ENCODE measurements around the gene LASP1NB.
"Not testable (repeated sequence)": the region's sequence is repeated elsewhere in the genome, so short reads cannot be mapped to it uniquely, and the experiment has no call there.

Gene LASP1NB

GRCh38 chr17:38943607-38944006, 18.2 kb downstream of the LASP1NB start:
- Mint-ChIP-seq H3K4me3 (no peak overlapping the region), H3K27ac (no peak overlapping the region), H3K27me3 (no peaks in the 10 kb centered on the region), H3K9me3 (no peaks in the 10 kb centered on the region), H3K36me3 (ENCODE audit: low read depth) (no peaks in the 10 kb centered on the region), H3K4me1 (peaks cover 4% of the 10 kb centered on the region)
- ATAC-seq (ENCODE audit: low read depth) (no peak), DNase-seq (no peak)
- intact Hi-C loops (cut with micrococcal nuclease): no loop called here
- ChIA-PET CTCF (no interaction called here), POLR2A (interaction anchor here (1.6 kb wide), 1 partner anchor 24 kb away, joined by 4 read pairs; the partner anchor contains the start of gene FBXO47)
- no peak for TF ChIP-seq CTCF (IDR thresholded peaks at IDR 0.05)

GRCh38 chr17:38947189-38947588, 21.8 kb downstream of the LASP1NB start:
- Mint-ChIP-seq H3K4me3 (no peak overlapping the region), H3K36me3 (ENCODE audit: low read depth) (no peaks in the 10 kb centered on the region), H3K9me3 (no peaks in the 10 kb centered on the region), H3K27me3 (peaks cover 2% of the 10 kb centered on the region), H3K27ac (no peak overlapping the region), H3K4me1 (peaks cover 4% of the 10 kb centered on the region)
- no peak for TF ChIP-seq CTCF (IDR thresholded peaks at IDR 0.05)
- intact Hi-C loops (cut with micrococcal nuclease): no loop called here
- ChIA-PET POLR2A (interaction anchor here (0.7 kb wide), 1 partner anchor 84 kb away, joined by 4 read pairs; no protein-coding TSS in a partner anchor), CTCF (no interaction called here)
- no peak for ATAC-seq (ENCODE audit: low read depth)
- no peak for DNase-seq

GRCh38 chr17:38953800-38954199, 28.4 kb downstream of the LASP1NB start:
- H3K27me3 Mint-ChIP-seq; H3K4me1 Mint-ChIP-seq; H3K9me3 Mint-ChIP-seq; DNase-seq; ATAC-seq (ENCODE audit: low read depth); H3K36me3 Mint-ChIP-seq (ENCODE audit: low read depth); H3K4me3 Mint-ChIP-seq; H3K27ac Mint-ChIP-seq; CTCF ChIA-PET; intact Hi-C loops (cut with micrococcal nuclease); POLR2A ChIA-PET: not testable (repeated sequence)

- POLR2A ChIA-PET: no interaction called here
- no peak for DNase-seq
- no peak overlapping the region for H3K4me3 Mint-ChIP-seq
- no peak for ATAC-seq (ENCODE audit: low read depth)
- H3K36me3 Mint-ChIP-seq (ENCODE audit: low read depth): no peaks in the 10 kb centered on the region
- no peak for TF ChIP-seq CTCF (IDR thresholded peaks at IDR 0.05)
- CTCF ChIA-PET: no interaction called here
- H3K27me3 Mint-ChIP-seq: no peaks in the 10 kb centered on the region
- H3K9me3 Mint-ChIP-seq: no peaks in the 10 kb centered on the region
- no peak overlapping the region for H3K27ac Mint-ChIP-seq
- H3K4me1 Mint-ChIP-seq: no peaks in the 10 kb centered on the region
- intact Hi-C loops (cut with micrococcal nuclease): no loop called here
These were observed 32.9 kb downstream of the LASP1NB start for GRCh38 chr17:38958326-38958725.

GRCh38 chr17:38958756-38959155, 33.3 kb downstream of the LASP1NB start:
- Mint-ChIP-seq H3K27ac (no peak overlapping the region), H3K9me3 (no peaks in the 10 kb centered on the region), H3K4me1 (no peaks in the 10 kb centered on the region), H3K27me3 (no peaks in the 10 kb centered on the region), H3K36me3 (ENCODE audit: low read depth) (no peaks in the 10 kb centered on the region), H3K4me3 (no peak overlapping the region)
- no peak for TF ChIP-seq CTCF (IDR thresholded peaks at IDR 0.05)
- DNase-seq (no peak), ATAC-seq (ENCODE audit: low read depth) (no peak)
- intact Hi-C loops (cut with micrococcal nuclease): no loop called here
- POLR2A ChIA-PET: no interaction called here
- CTCF ChIA-PET: no interaction called here

GRCh38 chr17:38959508-38959907, 34.1 kb downstream of the LASP1NB start:
- POLR2A ChIA-PET: no interaction called here
- no peak overlapping the region for H3K27ac Mint-ChIP-seq
- no peak for DNase-seq
- TF ChIP-seq CTCF (IDR thresholded peaks at IDR 0.05): no peak
- no peak for ATAC-seq (ENCODE audit: low read depth)
- H3K27me3 Mint-ChIP-seq: no peaks in the 10 kb centered on the region
- intact Hi-C loops (cut with micrococcal nuclease): no loop called here
- no peaks in the 10 kb centered on the region for H3K9me3 Mint-ChIP-seq
- H3K4me3 Mint-ChIP-seq: no peak overlapping the region
- H3K36me3 Mint-ChIP-seq (ENCODE audit: low read depth): no peaks in the 10 kb centered on the region
- CTCF ChIA-PET: no interaction called here
- H3K4me1 Mint-ChIP-seq: no peaks in the 10 kb centered on the region

Data from activated B cell treated with CpG ODN at 0.5 μM for 24 hours (primary cell).